Measurements from ENCODE around the gene ACP6.

ACP6 gene

GRCh38 chr1:147620543-147620942 lies 49.8 kb downstream of the ACP6 start:
- POLR2A ChIA-PET, result no interaction called here
- CTCF ChIA-PET, result interaction anchor here (0.8 kb wide), 1 partner anchor 293 kb away, joined by 4 read pairs; no protein-coding TSS in a partner anchor
- no peak overlapping the region for H3K27ac ChIP-seq (ENCODE audit: extremely low read depth, low read depth, low read length)
- no peaks in the 10 kb centered on the region for H3K9me3 ChIP-seq (ENCODE audit: control insufficient read depth, insufficient read depth, low read depth, low read length)
- no peak overlapping the region for H3K4me3 ChIP-seq (ENCODE audit: low read depth, low read length)
- TF ChIP-seq ZNF571 (tag by site-specific recombination; IDR thresholded peaks at IDR 0.05) (no peak), ZNF558 (tag by site-specific recombination; IDR thresholded peaks at IDR 0.05) (no peak), ZNF654 (tag by site-specific recombination; IDR thresholded peaks at IDR 0.05; ENCODE audit: low read depth) (no peak), SALL2 (tag by site-specific recombination; IDR thresholded peaks at IDR 0.05; ENCODE audit: borderline replicate concordance) (no peak), ZNF610 (tag by site-specific recombination; IDR thresholded peaks at IDR 0.05; ENCODE audit: borderline replicate concordance) (no peak)
- no peaks in the 10 kb centered on the region for H3K4me1 ChIP-seq (ENCODE audit: control insufficient read depth, insufficient read depth, low read length)
- peaks cover 15 to 93% of the 10 kb centered on the region in 2 experiments for H3K36me3 ChIP-seq (ENCODE audit: control insufficient read depth in 2 of 2, insufficient read depth in 1 of 2, low read length in 2 of 2)

GRCh38 chr1:147619741-147620140 lies 50.6 kb downstream of the ACP6 start:
- Histone ChIP-seq H3K27ac (ENCODE audit: extremely low read depth, low read depth, low read length) (no peak overlapping the region), H3K4me3 (ENCODE audit: low read depth, low read length) (no peak overlapping the region), H3K9me3 (ENCODE audit: control insufficient read depth, insufficient read depth, low read depth, low read length) (no peaks in the 10 kb centered on the region), H3K4me1 (ENCODE audit: control insufficient read depth, insufficient read depth, low read length) (no peaks in the 10 kb centered on the region), H3K36me3 (ENCODE audit: control insufficient read depth in 2 of 2, insufficient read depth in 1 of 2, low read length in 2 of 2) (peaks cover 20 to 99% of the 10 kb centered on the region in 2 experiments)
- ChIA-PET CTCF (no interaction called here), POLR2A (no interaction called here)
- TF ChIP-seq ZFP3 (tag by site-specific recombination; IDR thresholded peaks at IDR 0.05; ENCODE audit: low read depth), result no peak
- TF ChIP-seq ZFP37 (tag by site-specific recombination; IDR thresholded peaks at IDR 0.05), result no peak
- no peak for TF ChIP-seq ZBTB17 (tag by site-specific recombination; IDR thresholded peaks at IDR 0.05)
- TF ChIP-seq ZNF2 (tag by site-specific recombination; IDR thresholded peaks at IDR 0.05), result no peak
- TF ChIP-seq ZNF24 (tag by site-specific recombination; IDR thresholded peaks at IDR 0.05), result no peak
- TF ChIP-seq ZNF488 (tag by site-specific recombination; IDR thresholded peaks at IDR 0.05), result no peak
- no peak for TF ChIP-seq ZNF221 (tag by site-specific recombination; IDR thresholded peaks at IDR 0.05; ENCODE audit: borderline replicate concordance)
- no peak for TF ChIP-seq ZNF26 (tag by site-specific recombination; IDR thresholded peaks at IDR 0.05)
- TF ChIP-seq ZSCAN4 (tag by site-specific recombination; IDR thresholded peaks at IDR 0.05), result no peak
- TF ChIP-seq YY2 (tag by site-specific recombination; IDR thresholded peaks at IDR 0.05), result no peak
- no peak for TF ChIP-seq ZXDB (tag by site-specific recombination; IDR thresholded peaks at IDR 0.05)
- no peak for TF ChIP-seq ZNF664 (tag by site-specific recombination; IDR thresholded peaks at IDR 0.05)
- TF ChIP-seq ZNF214 (tag by site-specific recombination; IDR thresholded peaks at IDR 0.05; ENCODE audit: borderline replicate concordance), result no peak
- no peak for TF ChIP-seq KLF7 (tag by site-specific recombination; IDR thresholded peaks at IDR 0.05; ENCODE audit: borderline replicate concordance)
- TF ChIP-seq RBAK (tag by site-specific recombination; IDR thresholded peaks at IDR 0.05), result no peak

- Histone ChIP-seq H3K36me3 (ENCODE audit: control insufficient read depth in 2 of 2, insufficient read depth in 1 of 2, low read length in 2 of 2) (peaks cover 24 to 99% of the 10 kb centered on the region in 2 experiments), H3K9me3 (ENCODE audit: control insufficient read depth, insufficient read depth, low read depth, low read length) (no peaks in the 10 kb centered on the region), H3K27ac (ENCODE audit: extremely low read depth, low read depth, low read length) (no peak overlapping the region), H3K4me3 (ENCODE audit: low read depth, low read length) (no peak overlapping the region), H3K4me1 (ENCODE audit: control insufficient read depth, insufficient read depth, low read length) (no peaks in the 10 kb centered on the region)
- CTCF ChIA-PET, result interaction anchor here (0.7 to 1.1 kb wide), 2 partner anchors 8 to 22 kb away, joined by 3 to 4 read pairs; no protein-coding TSS in a partner anchor
- POLR2A ChIA-PET, result no interaction called here
- TF ChIP-seq ZNF843 (tag by site-specific recombination; IDR thresholded peaks at IDR 0.05) (no peak), BCL11A (tag by site-specific recombination; IDR thresholded peaks at IDR 0.05; ENCODE audit: low read depth) (no peak), HOXD13 (CRISPR knock-in tag; IDR thresholded peaks at IDR 0.05; ENCODE audit: borderline replicate concordance) (no peak), ZNF621 (tag by site-specific recombination; IDR thresholded peaks at IDR 0.05) (no peak), ZNF341 (tag by site-specific recombination; IDR thresholded peaks at IDR 0.05; ENCODE audit: low read depth) (no peak), ZEB2 (tag by site-specific recombination; IDR thresholded peaks at IDR 0.05) (no peak), ZNF398 (tag by site-specific recombination; IDR thresholded peaks at IDR 0.05) (no peak), MYNN (tag by site-specific recombination; IDR thresholded peaks at IDR 0.05; ENCODE audit: borderline replicate concordance) (no peak), TCF7L2 (IDR thresholded peaks at IDR 0.05; ENCODE audit: borderline replicate concordance, low read depth, low read length) (no peak), MEIS1 (CRISPR knock-in tag; IDR thresholded peaks at IDR 0.05; ENCODE audit: borderline replicate concordance) (no peak)
Observed at GRCh38 chr1:147618771-147619170, 51.6 kb downstream of the ACP6 start.

Measured in HEK293 (cell line).